SU-DHL-6 (cell line): ENCODE results near the gene CYP21A2.
"Not testable (repeated sequence)": the region's sequence is repeated elsewhere in the genome, so short reads cannot be mapped to it uniquely, and the experiment has no call there.

Experiments used
- EZH2phosphoT487 ChIP-seq: fragments of 200-600 bp; sonication (generic), shearing (Covaris generic); conservative IDR thresholded peaks from 2 replicates; pipeline ENCODE4 v1.6.1; 2018; ENCODE audit warnings: mild to moderate bottlenecking, antibody characterized with exemption, low read length, moderate library complexity, mixed read lengths
- TF ChIP-seq, protein P1 (sequence below): fragments of 200-600 bp; sonication (generic); IDR thresholded peaks from one replicate; pipeline ENCODE4 v1.5.1; 2017; ENCODE audit warnings: antibody characterized with exemption, mild to moderate bottlenecking, low read length, moderate library complexity; ENCODE audit not compliant: insufficient read depth, poor library complexity, severe bottlenecking

DNA sequence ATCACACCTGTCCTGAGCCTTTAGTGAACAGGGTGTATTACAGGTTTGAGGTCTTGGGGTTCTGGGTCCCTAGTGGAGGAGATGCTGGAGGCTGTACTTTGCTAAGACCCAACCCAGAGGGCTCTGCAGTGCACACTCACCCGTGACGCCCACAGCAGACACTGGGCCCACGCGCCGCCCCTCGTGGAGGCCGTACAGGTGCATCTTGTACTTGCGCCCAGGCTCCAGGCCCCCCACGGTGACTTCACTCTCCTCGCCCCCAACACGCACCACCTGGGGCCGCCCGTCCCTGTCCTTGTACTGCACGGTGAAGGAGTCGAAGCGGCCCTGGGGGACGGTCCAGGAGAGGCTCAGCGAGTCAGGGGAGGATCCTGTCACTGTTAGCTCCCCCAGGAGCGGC lies 29.3 kb downstream of the CYP21A2 start:
- TF ChIP-seq, protein P1, sequence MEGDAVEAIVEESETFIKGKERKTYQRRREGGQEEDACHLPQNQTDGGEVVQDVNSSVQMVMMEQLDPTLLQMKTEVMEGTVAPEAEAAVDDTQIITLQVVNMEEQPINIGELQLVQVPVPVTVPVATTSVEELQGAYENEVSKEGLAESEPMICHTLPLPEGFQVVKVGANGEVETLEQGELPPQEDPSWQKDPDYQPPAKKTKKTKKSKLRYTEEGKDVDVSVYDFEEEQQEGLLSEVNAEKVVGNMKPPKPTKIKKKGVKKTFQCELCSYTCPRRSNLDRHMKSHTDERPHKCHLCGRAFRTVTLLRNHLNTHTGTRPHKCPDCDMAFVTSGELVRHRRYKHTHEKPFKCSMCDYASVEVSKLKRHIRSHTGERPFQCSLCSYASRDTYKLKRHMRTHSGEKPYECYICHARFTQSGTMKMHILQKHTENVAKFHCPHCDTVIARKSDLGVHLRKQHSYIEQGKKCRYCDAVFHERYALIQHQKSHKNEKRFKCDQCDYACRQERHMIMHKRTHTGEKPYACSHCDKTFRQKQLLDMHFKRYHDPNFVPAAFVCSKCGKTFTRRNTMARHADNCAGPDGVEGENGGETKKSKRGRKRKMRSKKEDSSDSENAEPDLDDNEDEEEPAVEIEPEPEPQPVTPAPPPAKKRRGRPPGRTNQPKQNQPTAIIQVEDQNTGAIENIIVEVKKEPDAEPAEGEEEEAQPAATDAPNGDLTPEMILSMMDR: not testable (repeated sequence)
- not testable (repeated sequence) for TF ChIP-seq EZH2phosphoT487
